ENCODE measurements around the gene ANP32E. TPM values are rescaled to one million over a fixed set of nuclear protein-coding genes. Genes with fewer than 3 reads are reported as not detected.

ANP32E gene
- total and polyA plus RNA-seq, 2 of the 13 experiments (the other 11 are each of a cell fraction or from before 2014, with no cell fraction given), result 10.3 to 53.0 TPM

DNA sequence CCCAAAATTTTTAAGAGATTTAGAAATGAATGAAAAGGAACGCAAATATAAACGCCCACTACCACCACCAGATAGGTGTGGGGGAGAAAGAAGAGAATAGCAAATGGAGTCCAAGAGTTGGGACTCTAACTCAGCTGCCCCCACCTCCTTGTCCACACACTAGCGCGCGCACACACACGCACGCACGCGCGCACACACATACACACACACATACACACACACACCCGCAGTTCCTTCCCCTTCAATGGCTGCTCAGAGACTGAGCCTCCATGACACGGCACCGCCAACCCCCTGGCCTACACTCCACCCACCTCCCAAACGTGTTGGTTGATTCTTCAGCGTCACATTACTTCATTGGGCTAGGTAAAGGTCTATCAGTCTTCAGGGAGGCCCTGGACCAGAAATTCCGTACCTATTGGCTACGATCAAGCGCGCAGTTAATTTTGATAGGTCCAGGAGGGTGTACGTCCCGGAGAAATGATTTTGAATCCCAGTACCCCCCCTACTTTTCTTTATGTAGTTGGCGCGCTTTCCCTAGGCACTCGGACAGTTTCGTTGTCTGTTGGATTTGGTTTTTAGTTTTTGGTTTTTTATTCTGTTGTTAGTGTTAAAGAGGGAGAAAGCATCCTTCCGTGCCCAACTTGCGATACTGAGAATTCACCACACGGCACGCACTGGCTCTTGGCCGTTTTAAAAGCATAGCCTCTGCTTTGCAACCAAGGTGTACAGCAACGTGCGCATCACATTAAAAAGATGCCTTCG is at the start of gene ANP32E (continued):
- TF ChIP-seq MAF1 (CRISPR knock-in tag; IDR thresholded peaks at IDR 0.05; ENCODE audit: borderline replicate concordance) (no peak), NRL (CRISPR knock-in tag; IDR thresholded peaks at IDR 0.05; ENCODE audit: borderline replicate concordance) (peak; percentile 72; the same call in 1 of the 2 replicates), ZNF557 (CRISPR knock-in tag; IDR thresholded peaks at IDR 0.05) (peak; percentile 77; the same call in 1 of the 2 replicates), KAT8 (CRISPR knock-in tag; IDR thresholded peaks at IDR 0.05) (peak; percentile 76), FOXK2 (IDR thresholded peaks at IDR 0.05) (peak; percentile 63; the same call in 1 of the 2 replicates), ZNF205 (CRISPR knock-in tag; IDR thresholded peaks at IDR 0.05) (0 out of 2 replicates have a peak, but pooled peaks have one; percentile 13)
- TF ChIP-seq, protein P1, sequence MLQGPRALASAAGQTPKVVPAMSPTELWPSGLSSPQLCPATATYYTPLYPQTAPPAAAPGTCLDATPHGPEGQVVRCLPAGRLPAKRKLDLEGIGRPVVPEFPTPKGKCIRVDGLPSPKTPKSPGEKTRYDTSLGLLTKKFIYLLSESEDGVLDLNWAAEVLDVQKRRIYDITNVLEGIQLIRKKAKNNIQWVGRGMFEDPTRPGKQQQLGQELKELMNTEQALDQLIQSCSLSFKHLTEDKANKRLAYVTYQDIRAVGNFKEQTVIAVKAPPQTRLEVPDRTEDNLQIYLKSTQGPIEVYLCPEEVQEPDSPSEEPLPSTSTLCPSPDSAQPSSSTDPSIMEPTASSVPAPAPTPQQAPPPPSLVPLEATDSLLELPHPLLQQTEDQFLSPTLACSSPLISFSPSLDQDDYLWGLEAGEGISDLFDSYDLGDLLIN (CRISPR knock-in tag; IDR thresholded peaks at IDR 0.05; ENCODE audit: borderline replicate concordance), result no peak
- TF ChIP-seq, protein P2, sequence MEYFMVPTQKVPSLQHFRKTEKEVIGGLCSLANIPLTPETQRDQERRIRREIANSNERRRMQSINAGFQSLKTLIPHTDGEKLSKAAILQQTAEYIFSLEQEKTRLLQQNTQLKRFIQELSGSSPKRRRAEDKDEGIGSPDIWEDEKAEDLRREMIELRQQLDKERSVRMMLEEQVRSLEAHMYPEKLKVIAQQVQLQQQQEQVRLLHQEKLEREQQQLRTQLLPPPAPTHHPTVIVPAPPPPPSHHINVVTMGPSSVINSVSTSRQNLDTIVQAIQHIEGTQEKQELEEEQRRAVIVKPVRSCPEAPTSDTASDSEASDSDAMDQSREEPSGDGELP (IDR thresholded peaks at IDR 0.05; ENCODE audit: borderline replicate concordance, low read depth), result 0 out of 2 replicates have a peak, but pooled peaks have one; percentile 20
- TF ChIP-seq, protein P3, sequence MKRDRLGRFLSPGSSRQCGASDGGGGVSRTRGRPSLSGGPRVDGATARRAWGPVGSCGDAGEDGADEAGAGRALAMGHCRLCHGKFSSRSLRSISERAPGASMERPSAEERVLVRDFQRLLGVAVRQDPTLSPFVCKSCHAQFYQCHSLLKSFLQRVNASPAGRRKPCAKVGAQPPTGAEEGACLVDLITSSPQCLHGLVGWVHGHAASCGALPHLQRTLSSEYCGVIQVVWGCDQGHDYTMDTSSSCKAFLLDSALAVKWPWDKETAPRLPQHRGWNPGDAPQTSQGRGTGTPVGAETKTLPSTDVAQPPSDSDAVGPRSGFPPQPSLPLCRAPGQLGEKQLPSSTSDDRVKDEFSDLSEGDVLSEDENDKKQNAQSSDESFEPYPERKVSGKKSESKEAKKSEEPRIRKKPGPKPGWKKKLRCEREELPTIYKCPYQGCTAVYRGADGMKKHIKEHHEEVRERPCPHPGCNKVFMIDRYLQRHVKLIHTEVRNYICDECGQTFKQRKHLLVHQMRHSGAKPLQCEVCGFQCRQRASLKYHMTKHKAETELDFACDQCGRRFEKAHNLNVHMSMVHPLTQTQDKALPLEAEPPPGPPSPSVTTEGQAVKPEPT (CRISPR knock-in tag; IDR thresholded peaks at IDR 0.05; ENCODE audit: low read depth), result no peak; the same call in 1 of the 2 replicates
- TF ChIP-seq, protein P4, sequence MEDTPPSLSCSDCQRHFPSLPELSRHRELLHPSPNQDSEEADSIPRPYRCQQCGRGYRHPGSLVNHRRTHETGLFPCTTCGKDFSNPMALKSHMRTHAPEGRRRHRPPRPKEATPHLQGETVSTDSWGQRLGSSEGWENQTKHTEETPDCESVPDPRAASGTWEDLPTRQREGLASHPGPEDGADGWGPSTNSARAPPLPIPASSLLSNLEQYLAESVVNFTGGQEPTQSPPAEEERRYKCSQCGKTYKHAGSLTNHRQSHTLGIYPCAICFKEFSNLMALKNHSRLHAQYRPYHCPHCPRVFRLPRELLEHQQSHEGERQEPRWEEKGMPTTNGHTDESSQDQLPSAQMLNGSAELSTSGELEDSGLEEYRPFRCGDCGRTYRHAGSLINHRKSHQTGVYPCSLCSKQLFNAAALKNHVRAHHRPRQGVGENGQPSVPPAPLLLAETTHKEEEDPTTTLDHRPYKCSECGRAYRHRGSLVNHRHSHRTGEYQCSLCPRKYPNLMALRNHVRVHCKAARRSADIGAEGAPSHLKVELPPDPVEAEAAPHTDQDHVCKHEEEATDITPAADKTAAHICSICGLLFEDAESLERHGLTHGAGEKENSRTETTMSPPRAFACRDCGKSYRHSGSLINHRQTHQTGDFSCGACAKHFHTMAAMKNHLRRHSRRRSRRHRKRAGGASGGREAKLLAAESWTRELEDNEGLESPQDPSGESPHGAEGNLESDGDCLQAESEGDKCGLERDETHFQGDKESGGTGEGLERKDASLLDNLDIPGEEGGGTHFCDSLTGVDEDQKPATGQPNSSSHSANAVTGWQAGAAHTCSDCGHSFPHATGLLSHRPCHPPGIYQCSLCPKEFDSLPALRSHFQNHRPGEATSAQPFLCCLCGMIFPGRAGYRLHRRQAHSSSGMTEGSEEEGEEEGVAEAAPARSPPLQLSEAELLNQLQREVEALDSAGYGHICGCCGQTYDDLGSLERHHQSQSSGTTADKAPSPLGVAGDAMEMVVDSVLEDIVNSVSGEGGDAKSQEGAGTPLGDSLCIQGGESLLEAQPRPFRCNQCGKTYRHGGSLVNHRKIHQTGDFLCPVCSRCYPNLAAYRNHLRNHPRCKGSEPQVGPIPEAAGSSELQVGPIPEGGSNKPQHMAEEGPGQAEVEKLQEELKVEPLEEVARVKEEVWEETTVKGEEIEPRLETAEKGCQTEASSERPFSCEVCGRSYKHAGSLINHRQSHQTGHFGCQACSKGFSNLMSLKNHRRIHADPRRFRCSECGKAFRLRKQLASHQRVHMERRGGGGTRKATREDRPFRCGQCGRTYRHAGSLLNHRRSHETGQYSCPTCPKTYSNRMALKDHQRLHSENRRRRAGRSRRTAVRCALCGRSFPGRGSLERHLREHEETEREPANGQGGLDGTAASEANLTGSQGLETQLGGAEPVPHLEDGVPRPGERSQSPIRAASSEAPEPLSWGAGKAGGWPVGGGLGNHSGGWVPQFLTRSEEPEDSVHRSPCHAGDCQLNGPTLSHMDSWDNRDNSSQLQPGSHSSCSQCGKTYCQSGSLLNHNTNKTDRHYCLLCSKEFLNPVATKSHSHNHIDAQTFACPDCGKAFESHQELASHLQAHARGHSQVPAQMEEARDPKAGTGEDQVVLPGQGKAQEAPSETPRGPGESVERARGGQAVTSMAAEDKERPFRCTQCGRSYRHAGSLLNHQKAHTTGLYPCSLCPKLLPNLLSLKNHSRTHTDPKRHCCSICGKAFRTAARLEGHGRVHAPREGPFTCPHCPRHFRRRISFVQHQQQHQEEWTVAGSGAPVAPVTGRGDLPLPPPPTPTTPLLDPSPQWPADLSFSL (CRISPR knock-in tag; IDR thresholded peaks at IDR 0.05), result peak; percentile 97
